Right ventricle myocardium inferior (tissue), 1 donor: Measurements from ENCODE around the gene STYXL1. TPM values are rescaled to one million over a fixed set of nuclear protein-coding genes. Genes with fewer than 3 reads are reported as not detected.

ENCODE experiments used
- ATAC-seq: fragments of 200-7000 bp; cut with Tn5 transposase; one replicate; pipeline ENCODE4 v1.9.1; 2020; ENCODE audit warnings: mild to moderate bottlenecking, moderate library complexity
- DNase-seq: peaks from one replicate; pipeline ENCODE4 v3.0.0; 2021; ENCODE audit errors: missing footprints
- intact Hi-C: fragments of 100-400 bp; cut with DNase I; formaldehyde crosslinking; loops from one replicate; pipeline ENCODE4 v1.11.0; 2022
- total RNA-seq: library from RNA; stranded (reverse); fragmentation: NEBNext Ultra II Directional; extraction: Animal tissue kit (Norgen Biotek cat#: 25700); gene quantifications from one replicate; pipeline ENCODE4 v1.2.1, GENCODE V29; 2021
- donor health status: DM: no; HTN: yes; CAD: no; lungs with severe emphysema.

The STYXL1 gene
- total RNA-seq, 1 donor from 2014 or later = 21.6 TPM

DNA sequence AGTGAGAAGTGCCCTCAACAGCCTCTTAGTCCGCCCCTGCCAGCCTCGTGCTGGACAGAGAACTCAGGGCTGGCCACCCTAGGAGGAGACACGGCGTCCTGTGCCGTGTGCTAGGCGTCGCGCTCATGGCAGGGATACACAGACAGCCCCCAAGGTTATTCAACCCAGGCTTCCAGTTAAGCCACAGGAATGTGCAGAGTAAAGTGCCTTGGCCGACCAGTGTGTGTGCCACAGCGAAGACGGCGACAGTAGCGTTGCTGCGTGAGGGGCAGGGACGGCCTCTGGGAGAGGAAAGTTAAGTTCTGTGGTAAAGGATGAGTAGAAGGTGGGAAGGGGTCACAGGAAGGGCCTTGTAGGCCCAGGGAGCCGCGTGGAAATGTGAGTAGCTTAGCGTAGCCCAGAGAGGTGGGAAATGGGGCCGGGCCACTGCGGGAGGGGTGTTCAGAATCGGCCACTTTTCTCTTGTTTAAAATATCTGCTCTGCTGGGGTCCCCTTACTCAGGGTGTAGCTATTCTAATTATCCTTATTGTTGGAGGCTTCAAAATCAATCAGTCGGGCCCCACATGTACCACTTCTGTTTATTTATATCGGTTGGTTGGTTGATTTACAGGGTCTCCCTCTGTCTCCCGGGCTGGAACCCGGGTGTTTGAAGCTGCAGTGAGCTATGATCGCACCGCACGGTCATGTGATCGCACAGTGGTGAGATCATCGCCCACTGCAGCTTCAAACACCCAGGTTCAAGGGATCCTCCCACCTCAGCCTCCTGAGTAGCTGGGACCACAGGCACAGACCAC is 77.9 kb downstream of the STYXL1 start:
- intact Hi-C loops = loop anchor here (5.0 kb wide), 1 partner anchor 53 kb away; the partner anchor contains the start of gene POR
- DNase-seq (peak; percentile 44), ATAC-seq (no peak)

DNA sequence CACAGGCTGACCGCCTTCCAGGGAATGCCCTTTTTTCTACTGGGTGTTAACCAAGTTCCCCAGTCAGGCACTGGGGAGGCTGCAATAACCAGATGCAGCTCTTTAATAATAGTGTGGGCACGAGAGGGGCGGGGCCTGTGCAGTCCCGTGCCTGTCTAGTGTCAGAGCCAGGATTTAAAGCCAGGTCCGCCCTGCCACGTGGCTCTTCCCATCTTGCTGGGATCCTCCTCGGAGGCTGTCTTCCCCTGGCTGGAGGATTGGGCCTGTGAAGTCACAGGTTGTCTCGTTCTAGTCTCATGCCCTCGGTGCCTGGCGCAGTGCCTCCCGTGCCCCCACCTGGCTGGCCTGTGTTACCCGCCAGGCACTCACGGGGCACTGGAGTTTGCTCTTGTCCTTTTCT is 78.6 kb downstream of the STYXL1 start:
- no peak for ATAC-seq
- peak; percentile 70 for DNase-seq
- intact Hi-C loops = loop anchor here (5.0 kb wide), 1 partner anchor 52 kb away; the partner anchor contains the start of gene POR

DNA sequence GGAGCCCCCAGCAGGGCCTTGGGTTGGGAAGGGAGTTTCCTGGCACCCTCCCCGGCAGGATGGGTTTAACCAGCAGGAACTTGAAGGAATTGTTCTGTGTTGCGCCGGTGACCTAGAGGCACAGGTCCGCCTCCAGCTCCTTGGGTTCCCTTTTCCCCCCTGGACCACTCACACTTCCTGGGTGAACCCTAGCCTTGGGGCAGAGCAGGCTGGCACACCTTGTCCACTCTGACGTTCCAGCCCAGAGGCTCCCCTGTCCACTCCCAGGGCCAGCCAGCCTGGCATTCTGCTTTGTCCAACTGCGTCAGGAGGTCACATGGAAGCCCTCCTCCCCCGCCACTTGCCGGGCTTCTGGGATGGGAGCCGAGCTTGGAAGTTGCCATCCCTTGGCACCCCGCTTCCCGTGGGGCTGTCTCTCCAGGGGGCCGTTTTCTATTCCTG is 79.2 kb downstream of the STYXL1 start:
- ATAC-seq = no peak
- intact Hi-C loops = loop anchor here (5.0 kb wide), 1 partner anchor 51 kb away; the partner anchor contains the start of gene POR
- peak; percentile 63 for DNase-seq

DNA sequence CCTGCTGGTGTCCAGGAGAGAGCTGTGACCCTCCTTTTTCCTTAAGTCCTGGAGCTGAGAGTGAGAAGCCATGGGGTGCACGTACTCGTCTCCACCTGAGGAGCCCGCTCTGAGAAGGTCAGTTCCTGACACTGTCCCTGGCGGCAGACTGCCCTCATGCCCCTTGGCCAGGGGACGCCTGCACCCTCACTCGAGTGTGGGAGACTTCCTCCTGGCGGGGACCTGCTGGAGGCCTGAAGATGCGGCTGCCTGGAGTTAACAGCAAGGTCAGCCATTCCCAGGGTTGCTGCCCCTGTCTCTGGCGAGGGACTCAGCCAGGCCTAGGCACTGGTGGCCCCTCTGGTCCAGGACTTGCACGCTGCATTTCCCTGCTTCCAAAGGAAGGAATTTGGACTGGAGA is 79.8 kb downstream of the STYXL1 start:
- intact Hi-C loops = loop anchor here (5.0 kb wide), 1 partner anchor 51 kb away; the partner anchor contains the start of gene POR
- DNase-seq = no peak
- ATAC-seq = no peak

DNA sequence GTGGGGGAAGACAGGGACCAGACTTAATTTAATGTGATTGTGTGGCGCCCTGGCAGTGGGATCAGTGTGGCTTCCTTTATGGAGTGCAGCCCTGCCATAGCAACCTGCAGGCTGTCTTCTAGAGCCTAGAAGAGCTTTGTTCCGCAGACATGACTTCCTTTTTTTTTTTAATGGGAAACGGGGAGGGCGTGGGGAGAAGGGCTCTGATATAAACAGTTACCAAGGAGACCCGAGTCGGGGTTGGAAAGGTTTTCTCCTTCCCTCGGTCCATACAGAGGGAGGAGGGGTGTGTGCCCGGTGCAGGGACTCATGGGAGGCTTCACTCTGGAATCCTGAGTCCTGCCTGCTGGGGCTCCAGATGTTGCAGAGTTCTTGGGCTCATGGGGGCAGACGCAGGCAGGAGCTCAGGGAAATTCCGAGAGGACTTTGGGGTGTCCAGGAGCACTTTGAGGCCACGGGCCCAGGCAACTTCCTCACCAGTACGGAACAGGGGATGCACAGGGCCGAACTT is 80.3 kb downstream of the STYXL1 start:
- intact Hi-C loops = loop anchor here (2.0 to 5.0 kb wide), 2 partner anchors 50 to 89 kb away; partner anchors contain the start of genes POR and RHBDD2
- DNase-seq = peak; percentile 67
- peak; percentile 18 for ATAC-seq

DNA sequence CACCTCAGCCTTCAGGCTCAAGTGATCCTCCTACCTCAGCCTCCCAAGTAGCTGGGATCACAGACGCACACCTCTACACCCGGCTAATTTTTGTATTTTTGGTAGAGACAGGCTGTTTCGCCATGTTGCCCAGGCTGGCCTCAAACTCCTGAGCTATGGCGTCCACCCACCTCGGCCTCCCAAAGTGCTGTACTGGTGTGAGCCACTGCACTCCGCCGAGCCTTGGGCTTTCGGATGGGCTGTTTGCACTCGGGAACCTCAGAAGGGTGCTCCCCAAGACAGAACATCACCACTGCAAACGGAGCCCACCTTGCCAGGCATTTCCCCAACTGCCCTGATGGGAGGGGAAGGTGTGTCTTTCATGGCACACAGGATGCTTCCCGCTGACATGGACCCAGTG is 80.7 kb downstream of the STYXL1 start:
- DNase-seq = peak; percentile 71
- intact Hi-C loops = loop anchor here (2.0 to 5.0 kb wide), 2 partner anchors 50 to 88 kb away; partner anchors contain the start of genes POR and RHBDD2

DNA sequence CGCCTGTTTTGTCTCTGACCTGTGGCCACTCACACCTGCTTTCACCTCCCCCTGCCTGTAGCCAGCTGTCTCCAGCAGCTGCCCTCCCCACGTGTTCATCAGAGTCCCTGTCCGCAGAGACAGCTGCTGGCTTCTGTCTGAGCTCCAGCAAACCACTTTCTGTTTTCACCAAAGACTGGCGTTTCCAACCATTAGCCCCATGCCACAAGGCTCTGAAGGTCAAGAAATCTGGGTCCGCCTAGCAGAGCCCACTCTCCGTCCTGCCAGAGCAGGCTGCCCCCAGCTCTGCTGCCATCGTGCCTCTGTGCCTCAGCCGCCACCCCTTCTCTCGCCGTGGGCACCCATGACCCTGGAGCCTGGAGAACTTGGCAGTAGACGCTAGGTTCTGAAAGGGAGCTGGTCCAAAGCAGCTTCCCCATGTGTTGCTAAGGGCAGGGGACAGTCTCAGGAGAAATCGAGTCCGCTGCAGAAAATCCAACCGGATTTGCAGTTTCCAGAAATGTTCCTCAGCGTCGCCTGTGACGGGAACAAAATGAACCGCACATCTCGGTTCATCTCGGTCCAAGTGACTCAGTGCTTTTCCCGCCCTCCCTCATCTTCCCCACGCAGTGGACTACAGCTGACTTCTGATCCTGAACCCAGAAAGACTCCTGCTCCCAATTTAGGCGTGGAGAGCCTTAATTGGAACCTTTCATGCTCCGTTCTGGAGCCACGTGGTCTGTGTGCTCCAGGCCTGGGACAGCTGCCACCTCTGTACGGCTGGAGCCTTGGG is 81.4 kb downstream of the STYXL1 start:
- DNase-seq = peak; percentile 78
- peak; percentile 88 for ATAC-seq
- intact Hi-C loops = loop anchor here (2.0 to 5.0 kb wide), 2 partner anchors 49 to 88 kb away; partner anchors contain the start of genes POR and RHBDD2

More for the DNA sequence above, 80.7 kb downstream of the STYXL1 start:
- no peak for ATAC-seq

DNA sequence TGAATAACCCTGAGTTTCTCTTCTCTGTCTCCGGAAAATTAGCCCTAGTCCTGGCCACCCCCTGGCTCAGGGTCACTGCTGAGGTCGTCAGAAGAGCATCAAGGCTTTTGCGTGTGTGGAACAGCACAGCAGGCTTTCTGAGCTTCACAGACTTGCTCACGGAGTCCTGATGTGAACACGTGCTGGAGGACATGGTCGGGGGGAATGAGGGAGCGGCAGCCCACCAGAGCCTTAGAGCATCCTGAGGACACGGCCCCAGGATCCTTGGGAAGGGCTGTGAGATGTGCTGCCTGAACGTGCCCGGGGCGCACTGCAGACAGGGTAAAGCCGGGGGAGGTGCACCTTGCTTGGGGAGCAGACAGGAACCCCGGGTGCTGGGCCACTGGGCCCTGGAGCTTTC is 82.2 kb downstream of the STYXL1 start:
- ATAC-seq (no peak), DNase-seq (peak; percentile 41)
- intact Hi-C loops = loop anchor here (2.0 to 5.0 kb wide), 2 partner anchors 48 to 87 kb away; partner anchors contain the start of genes POR and RHBDD2

DNA sequence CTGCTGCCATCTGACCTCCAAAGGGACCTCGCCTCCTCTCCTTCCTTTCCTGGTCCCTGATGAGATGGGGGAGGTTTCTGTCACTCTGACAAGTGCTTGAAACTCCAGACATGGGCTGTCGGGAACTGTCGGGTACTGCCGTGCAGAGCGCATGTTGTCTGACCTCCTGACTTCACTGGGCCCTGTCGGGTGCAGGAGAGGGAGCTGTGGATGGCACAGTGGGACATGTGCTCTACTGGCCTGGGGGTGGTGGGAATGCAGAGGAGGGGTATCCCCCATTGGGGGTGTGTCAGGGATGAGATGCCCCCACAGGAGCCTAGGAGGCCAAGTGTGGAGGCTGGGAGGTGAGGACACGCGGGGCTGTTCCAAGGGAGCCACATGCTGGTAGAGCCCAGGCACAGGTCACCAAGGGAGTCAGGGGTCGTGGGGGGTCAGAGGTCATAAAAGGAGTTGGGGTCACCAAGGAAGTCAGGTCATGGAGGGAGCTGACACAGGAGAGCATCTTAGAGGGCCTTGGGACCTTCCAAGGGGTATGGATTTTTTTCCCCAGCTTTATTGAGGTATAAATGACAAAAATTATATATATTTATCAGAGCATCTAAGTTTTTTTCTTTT is 84.3 kb downstream of the STYXL1 start:
- intact Hi-C loops = loop anchor here (2.0 kb wide), 1 partner anchor 31 kb away; the partner anchor contains the start of gene TMEM120A
- DNase-seq (peak; percentile 60), ATAC-seq (peak; percentile 6)

DNA sequence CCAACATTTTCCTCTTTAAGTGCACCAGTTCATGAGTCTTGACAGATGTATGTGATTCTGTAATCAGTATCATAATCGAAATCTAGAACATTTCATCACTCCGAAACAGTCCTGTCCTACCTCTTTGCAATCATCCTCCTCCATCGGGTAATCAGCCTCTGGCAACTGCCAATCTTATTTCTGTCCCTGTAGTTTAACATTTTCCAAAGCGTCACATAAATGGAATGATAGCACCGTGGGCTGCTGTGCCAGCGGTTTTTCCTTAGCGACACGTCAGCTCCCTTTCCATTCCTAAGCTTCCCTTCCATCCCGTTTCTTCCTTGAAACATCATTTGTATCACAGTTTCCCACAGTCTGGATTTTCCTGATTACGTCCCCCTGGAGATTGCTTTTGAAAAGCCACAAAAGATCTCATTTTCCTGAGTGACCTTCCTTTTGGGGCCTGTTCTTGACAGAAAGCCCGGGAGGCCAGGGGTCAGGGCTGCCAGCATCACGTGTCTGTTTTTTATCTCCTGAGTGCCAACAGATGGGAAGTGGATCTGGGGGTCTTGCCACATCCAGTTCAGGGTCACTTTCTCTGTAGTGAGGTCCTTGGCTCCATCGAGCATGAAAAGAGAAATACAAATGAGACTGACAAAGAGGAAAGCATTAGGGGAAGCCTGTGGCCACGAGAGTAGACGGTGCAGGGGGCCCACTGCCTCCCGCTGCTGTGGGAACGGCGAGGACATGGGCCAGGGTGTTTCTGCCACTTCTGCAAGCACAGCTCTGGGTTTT is 85.0 kb downstream of the STYXL1 start:
- ATAC-seq (peak; percentile 9), DNase-seq (peak; percentile 60)
- intact Hi-C loops = loop anchor here (2.0 kb wide), 1 partner anchor 32 kb away; the partner anchor contains the start of gene TMEM120A

DNA sequence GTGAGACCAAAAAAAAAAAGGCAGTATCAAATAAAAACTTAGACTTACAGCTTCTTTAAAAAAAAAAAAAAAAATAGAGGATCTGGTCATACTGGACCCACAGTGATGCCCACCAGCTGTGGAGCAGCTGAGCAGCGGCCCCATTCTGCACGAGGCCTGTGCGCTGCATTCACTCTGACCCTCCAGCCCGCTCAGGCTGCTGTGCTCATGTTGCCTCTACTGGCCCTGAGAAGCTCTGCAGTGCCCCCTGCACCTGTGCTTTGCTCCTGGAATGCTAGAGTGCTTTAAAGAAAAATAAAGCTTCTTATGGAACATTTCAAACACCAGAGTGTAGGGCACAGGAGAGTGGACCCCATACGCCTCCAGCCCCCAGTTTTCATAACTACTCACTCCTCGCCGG is 86.6 kb downstream of the STYXL1 start:
- intact Hi-C loops = no loop called here
- no peak for ATAC-seq
- no peak for DNase-seq

DNA sequence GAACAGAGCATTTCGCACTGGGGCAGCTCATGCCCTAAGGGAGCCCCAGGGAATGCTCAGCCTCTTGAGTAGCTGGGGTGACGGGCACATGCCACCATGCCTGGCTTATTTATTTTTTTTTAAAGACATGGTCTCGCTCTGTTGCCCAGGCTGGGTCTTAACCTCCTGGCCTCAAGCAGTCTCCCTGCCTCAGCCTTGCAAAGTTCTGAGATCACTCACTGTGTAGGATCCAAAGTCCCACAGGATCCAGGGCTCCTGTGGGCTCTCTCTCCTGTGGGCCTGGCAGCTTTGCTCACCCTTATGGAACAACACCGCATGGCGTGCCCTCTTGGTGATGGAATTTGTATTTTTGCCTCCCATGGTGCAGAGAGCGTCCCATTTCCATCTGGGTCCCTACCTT is 87.4 kb downstream of the STYXL1 start:
- DNase-seq = no peak
- ATAC-seq = no peak
- intact Hi-C loops = no loop called here

DNA sequence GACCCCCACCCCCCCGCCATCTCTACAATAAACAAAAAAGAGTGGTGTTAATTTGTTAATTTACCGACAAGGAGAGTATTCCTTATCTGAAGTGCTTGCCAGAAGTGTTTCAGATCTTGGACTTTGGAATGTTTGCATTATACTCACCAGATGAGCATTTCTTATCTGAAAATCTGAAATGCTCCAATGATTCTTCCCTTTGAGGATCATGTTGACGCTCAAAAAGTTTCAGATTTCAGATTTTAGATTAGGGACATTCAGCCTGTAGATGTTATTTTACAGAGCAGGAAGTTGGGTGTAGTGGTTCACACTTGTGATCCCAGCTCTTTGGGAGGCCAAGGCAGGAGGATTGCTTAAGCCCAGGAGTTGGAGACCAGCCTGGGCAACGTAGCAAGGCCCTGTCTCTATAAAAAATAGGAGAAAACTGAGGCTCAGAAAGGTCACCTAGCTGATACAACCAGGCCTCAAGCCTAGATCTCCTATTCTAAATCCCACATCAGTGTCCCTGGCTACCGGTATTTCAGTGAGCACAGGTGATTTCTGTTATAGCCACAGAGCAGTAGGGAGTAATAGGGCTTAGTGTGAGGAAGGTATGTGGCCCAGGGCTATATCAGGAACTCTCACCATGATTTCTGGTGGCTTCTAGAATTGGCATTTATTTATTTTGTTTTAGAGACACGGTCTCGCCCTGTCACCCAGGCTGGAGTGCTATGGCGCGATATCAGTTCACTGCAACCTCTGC is 88.8 kb downstream of the STYXL1 start:
- ATAC-seq (no peak), DNase-seq (no peak)
- intact Hi-C loops = no loop called here

DNA sequence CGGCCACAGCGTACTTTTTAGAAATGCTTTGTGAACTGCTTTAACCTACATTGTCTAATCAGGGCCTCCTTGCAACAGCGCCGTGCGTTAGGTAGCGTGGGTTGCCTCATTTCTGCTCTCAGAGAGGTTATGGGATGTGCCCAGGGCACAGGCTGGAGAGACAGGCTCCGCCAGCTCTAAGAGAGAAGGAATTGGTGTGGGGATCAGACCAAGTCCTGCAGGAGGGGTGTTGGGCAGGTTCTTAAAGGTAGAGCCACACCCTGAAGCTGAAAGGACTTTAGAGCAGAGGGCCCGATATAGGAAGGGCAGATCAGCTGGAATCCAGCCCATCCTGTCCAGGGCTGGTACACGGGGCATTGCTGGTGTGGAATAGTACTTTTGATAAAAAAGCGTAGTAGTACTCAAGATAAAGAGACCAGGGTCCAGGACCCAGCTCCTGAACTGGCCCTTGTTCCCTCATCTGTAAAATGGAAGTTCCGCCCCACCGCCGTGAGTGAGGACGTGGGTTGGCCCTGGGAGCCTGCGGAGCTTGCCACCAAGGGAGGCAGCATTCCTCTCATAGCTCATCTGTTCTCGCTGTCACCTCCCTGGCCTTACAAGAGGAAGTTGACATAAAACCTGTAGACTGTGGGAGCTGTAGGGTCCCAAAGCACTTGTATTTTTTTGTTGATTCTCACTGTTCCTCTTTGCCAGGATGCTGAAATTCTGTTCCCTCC is 90.6 kb downstream of the STYXL1 start:
- no peak for DNase-seq
- intact Hi-C loops = no loop called here
- peak; percentile 20 for ATAC-seq

DNA sequence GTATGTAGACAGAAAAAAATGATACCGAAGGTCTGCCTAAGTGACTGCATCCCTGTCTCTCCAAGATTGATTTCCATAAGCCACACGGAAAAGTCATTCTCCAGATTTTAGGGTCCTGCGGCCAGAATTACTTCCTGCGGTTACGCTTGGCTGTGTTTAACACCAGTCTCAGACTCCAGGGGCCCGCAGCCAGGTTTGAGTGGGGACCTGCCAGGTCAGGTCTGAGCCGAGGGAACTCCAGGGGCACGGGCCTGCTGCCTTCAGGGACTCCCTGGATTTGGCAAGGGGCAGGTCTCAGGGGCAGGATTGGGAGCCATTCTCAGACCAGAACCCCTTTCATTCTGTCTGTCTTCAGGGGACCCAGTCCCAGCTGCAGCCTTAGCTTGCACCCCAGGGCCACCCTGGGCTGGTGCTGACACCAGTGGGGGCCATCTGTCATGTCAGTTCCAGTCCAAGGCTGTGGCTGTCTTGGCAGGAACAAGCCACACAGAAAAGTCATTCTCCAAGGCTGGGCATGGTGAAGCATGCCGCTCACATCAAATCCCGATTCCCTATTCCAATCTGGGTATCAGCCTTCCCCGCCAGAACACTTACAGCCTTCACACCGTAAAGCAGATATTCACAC is 92.4 kb downstream of the STYXL1 start:
- intact Hi-C loops = no loop called here
- no peak for DNase-seq
- no peak for ATAC-seq

DNA sequence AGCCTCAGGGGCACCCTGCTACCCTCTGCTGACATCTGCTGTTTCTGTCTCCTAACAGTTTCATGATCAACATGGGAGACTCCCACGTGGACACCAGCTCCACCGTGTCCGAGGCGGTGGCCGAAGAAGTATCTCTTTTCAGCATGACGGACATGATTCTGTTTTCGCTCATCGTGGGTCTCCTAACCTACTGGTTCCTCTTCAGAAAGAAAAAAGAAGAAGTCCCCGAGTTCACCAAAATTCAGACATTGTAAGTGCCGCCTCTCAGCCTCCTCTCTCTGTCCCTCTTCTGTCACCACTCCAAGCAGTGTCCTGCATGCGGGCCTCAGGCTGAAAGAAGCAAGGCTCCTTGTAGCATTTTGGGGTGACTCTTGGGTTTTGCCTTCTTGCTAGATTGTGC is 93.9 kb downstream of the STYXL1 start:
- intact Hi-C loops = no loop called here
- ATAC-seq = no peak
- no peak for DNase-seq
